Central memory CD4-positive, alpha-beta T cell (primary cell): ENCODE data around the gene JUN.

Experiments
- DNase-seq: peaks from one replicate; pipeline ENCODE4 v3.0.0; 2022
- total RNA-seq, 3 experiments: gene quantifications; one replicate each; lab custom pipeline; 2026; lab: John Stamatoyannopoulos, UW

Gene JUN
- total RNA-seq = 10.6 to 4,434 (median 78.2) reads per million in 3 experiments

DNA sequence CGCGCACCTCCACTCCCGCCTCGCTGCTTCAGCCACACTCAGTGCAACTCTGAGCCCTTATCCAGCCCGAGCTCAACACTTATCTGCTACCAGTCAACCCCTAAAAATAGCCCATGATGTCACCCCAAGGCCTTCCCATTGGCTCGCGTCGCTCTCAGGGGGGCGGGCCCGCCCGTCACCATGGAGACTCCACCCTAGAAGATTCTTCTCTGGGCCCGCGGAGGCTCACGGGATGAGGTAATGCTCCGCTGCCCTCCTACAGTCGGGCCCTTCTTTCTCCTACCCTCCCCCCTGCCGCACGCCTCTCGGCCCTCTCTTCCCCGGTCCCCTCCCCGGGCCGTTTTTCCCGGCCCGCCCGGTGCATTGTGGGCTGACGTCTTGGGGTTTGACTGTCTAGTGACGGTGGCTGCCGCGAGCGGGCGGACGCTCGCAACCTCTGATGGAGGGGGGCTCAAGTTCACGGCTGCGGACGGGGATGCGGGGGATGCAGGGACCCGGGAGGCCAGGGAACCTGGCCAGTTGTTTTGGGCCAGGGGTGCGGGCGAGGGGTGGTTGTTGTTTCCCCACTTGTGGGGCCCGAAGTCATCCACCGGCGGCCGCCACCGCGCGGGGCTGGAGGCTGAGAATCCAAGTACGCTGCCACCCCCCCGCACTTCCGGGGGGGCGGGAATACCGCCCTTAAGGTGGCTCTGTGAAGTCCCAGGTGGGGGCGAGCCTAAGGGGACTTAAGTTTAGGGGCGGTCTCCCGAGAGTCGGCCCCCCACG is at the start of gene JUN:
Gene JUN, minus strand, starts transcription at position 55 of the 765 bp plus-strand sequence. CDS start 977 bp downstream, outside the sequence.
- peak; percentile 98 for DNase-seq

DNA sequence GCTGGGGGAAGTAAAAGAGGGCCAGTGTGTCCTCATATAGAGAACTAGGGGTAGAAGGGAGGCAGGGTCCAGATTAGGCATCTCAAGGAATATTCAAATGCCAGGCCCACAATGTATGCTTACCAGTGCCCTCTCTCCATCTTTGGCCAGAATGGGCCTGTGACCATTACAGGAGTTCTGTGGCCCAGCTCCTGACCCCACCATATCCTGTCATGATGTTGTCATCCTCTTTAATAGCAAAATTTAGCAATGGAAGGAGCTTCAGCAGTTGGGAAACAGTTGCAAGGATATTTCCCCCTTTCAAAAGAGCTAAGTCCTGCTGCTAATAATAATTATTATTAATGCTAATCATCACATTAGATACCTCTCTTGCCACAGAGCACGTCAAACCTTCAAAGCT is 49.3 kb upstream of the JUN start:
- no peak for DNase-seq

DNA sequence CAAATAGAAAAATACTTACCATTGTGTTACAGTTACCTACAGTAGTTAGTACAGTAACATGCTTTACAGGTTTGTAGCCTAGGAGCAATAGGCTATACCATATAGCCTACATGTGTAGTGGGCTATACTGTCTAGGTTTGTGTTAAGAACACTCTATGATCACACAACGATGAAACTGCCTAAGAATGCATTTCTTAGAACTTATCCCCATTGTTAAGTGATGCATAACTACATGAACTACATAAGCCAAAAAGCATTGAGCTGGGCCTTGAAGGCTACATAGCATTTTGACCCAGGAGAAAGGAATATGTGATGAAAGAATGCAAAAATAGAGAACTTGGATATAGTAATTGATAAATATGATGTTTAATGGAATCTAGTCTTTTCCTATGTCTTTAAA is 46.4 kb upstream of the JUN start:
- no peak for DNase-seq

DNA sequence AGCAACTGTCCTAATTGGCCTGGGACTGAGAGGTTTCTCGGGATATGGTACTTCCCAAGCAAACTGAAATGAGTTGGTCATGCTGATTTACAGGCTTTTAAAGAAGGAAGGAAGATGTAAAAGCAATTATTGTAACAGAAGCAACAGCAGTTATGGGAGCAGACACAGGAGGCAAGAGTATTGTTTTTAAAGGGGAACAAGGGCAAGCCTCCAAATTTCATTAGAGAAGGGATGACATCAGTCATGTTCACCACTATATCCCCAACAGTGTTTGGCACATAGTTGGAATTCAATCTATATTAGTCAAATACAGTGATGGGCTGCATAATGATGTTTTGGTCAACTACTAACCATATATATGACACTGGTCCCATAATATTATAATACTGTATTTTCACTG is 46.0 kb upstream of the JUN start:
- DNase-seq = no peak

DNA sequence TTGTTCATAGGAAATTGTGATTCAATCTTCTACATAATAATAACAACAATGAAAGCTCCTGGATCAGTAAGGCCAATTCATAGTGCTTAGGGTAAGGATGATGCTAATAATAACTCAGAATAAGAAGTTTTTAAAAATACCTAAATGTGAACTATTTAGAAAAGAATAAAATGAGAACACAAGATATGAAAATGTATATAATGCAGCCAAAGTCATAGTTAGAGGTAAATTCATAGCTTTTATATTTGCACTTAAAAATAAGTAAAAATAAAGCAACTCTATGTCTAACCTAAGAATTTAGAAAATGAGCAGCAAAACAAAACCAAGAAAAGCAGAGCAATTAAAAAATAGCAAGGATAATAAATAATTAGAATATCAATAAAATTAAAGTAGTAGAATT is 43.5 kb upstream of the JUN start:
- no peak for DNase-seq

DNA sequence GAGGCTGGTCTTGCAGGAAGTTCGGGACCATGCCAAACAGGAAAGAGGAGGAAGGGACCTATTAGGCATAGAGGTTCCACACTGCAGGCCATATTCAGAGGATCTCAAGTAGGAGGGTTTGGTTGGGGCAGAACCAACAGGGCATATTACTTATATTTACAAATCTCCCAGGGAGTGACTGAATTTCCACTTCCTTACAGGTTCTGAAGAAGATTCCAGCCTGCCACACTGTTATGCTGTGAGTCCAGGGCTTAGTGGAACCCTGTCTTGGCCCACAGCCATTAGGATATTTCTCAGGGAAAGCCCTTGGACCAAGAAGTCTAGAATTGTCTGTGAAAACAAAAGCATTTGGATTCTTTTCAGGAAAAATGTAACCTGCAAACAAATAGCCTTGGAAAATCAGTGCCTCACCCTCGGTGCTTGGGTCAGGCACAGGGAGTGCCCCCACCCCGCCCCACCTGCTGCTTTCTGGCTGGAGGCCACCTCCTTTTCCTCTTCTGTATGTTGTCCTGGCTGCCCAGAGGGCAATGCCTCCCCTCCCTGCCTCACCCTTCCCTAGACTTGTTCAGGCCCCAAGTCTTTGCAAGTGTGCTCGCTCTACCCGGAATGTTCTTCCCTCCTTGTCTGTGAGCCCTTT is 41.0 kb upstream of the JUN start:
- no peak for DNase-seq

DNA sequence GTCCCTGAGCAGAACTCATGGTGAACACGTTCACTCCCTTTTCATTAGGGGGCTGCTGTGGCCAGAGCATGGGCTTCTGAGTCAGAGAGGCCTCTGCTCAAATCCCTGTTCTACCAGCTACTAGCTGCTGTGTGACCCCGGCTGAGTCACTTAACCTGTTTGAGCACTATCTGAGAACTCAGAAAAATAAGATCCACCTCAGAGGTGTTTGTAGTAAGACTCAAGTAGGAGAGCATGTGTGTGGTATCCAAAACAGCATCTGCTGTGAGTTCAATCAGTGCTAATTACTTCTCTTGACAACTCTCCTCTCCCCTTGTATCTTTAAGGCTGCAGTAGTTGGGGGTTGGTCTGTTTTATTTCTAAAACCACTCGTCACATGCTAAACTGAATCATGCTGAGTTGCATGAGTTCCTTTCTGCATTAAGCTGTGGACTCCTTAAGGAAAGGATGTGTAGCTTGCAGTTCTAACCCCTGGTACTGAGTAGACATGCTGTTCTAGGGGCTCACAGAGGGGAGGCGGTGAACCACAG is 39.7 kb upstream of the JUN start:
- DNase-seq = no peak

DNA sequence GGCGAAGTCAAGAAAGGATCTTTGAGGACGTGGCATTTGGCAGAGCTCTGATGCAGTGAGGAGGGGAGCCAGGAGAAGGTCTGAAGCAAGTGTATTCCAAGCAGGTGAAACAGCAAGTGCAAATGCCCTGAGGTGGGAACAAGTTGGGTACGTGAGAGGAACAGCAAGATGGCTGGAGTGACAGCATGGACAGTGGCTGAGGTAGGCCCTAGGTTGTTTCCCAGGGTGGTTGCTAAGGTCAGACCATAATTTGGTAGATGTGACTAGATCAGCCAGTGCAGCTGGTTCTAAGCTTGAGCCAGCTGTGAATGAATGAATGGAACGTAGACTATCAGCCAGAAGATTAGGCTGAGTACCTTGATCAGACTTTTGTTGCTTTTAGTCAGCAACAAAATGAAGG is 37.5 kb upstream of the JUN start:
- DNase-seq = no peak

DNA sequence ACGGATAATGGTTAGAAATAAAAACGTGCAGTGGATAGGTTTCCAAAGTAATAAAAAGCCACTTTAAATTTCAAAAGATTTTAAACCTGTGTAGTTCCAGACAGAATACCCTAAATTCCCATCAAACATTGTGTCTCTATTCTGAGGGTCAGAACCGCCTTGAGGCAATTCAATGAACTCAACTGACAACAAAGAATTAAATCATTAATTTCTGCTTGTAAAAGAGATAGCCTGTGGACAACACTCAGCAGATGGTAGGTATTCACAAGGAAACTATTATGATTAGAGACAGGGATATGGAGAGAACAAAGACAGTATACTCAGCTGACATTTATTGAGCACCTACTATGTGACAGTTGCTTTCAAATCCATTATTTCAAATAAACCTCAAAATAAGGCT is 35.1 kb upstream of the JUN start:
- DNase-seq = no peak

DNA sequence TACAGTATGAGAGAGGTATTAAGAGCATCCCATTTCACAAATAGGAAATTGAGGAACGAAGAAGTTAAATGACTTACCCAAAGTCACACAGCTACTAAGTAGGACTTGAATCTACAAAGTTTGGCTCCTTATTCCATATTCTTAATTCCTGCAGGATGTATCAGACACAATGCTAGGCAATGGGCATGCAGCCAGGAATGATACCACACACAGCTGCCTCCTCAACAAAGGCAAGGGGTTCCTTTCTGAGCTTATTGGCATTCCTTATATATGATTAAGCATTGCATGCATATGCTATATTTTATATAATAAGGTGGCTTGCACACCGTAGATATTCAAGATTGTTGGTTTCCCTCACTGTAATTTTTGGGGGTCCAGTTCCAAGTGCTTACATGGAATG is 34.2 kb upstream of the JUN start:
- DNase-seq = no peak

DNA sequence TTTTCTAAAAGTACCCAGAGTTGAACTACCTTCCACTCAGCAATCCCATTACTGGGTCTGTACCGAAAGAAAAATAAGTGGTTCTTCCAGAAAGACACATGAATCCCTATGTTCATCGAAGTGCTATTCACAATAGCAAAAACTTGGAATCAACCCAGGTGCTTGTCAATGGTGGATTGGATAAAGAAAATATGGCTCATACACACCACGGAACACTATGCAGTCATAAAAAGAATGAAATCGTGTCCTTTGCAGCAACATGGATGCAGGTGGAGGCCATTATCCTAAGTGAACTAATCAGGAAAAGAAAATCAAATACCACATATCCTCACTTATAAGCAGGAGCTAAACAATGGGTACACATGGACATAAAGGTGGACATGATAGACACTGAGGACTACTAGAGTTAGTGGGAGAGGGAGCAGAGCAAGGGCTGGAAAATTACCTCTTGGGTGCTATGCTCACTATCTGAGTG is 32.9 kb upstream of the JUN start:
- no peak for DNase-seq

DNA sequence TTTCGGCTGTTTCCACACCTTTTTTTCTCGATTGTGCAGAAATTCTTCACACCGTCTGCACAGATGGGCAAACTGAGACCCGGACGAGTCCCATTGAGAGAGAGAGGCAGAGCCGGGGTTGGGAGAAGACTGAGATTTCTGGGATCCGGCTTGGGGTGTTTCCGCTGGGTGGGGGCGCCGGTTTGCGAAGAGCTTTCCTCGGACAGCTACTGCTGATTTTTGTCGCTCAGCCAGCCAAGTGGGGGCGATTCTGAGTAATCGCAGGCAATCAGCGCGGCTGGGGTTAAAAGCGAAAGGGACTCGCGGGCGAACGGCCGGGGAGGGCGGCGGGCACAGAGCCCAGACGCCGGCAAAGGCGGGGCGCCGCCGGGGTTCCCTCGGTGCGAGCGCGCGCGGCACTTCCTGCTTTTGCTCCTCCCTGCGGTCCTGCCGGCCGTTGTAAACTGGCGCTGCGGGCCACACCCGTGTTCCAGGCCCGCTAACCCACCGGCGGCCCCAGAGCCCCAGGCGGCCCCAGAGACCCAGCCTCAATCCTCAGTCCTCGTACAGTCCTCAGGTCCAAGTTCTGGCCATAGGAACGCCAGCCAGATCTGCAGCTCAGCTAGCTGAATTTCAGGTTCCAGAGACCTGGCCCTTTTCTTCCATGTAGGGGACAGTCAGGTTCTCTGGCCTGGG is 32.4 kb upstream of the JUN start:
- DNase-seq = peak; percentile 76

DNA sequence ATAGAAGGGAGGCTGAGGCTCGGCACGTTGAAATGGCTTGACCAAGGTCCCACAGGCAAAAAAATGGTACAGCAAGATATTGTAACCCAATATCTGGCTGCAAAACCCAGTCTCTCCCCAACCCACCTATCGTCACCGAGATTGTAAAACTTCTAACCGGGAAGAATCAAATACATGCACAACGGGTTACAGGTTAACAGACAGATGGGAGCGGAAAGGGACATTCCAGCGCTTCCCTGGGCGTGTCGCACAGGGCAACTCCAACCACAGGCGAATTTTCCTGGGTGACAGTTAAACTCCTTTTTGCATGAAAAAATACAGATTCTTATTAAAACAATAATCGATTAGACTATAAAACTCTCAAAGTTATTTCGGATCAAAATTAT is 31.8 kb upstream of the JUN start:
- peak; percentile 25 for DNase-seq

DNA sequence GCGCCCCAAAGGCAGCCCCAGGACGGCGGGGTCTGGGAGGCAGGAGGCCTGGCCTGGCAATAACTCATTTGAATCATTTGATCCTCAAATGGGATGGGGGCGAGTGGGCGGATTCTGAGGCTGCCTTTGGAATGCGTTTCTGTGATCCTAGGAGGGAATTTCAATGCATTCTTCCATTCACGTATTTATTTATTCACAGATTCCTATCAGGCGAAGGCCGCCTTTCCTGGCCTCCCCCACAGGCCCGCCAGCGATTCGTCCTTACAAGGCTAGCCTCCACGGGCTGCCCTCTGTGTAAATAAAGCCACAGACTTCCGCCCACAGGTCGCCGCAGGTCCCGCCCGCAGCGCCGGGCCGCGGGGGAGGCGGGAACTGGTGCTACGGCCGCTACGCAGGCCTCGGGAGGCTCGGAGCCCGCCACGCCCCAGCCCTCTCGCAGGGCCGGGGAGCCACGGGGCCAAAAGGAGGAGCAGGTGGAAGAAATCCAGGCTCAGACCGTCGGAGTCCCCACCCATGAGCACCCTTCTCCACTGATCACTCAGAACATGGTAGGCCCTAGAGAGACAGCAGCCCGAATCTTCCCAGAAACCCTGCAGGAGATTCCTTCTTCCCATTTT is 31.3 kb upstream of the JUN start:
- peak; percentile 51 for DNase-seq

DNA sequence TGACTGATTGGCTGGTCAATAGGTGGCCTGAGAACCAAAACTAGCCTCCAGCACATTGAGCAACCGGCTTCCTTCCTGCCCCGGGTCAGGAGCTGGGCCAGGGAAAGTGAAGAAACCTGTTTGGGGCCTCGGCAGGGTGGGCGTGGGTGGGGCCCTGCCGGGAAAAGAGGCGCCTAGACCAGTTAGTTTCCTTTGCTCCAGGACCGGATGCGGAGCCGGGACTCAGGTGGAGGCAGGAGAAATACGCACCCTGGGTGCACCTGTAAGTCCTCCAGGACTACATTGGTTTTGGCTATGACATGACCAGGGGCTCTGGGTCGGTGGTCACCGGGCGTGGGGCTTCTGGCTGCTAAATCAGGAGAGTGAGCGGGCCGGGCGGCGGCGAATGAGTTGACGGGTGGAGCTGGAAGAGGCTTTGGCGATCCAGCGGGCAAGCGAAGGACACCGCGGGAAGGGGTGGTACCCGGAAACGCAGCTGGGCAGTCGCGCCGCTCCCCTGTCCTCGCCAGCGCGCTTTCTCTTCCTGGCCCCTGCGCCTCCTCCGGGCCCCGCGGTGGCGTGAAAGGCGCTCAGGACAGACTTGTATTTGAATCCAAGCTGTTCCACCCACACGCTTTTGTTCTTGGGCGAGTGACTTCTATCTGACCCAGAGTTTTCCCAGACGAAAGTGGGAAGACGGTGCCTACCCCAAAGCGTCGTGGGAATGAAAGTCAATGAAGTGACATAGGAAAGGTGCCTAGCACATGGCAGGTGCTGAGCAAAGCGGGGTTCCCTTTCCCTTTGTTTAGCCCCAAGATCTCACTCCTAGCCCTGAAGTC is 30.6 kb upstream of the JUN start:
- no peak for DNase-seq

DNA sequence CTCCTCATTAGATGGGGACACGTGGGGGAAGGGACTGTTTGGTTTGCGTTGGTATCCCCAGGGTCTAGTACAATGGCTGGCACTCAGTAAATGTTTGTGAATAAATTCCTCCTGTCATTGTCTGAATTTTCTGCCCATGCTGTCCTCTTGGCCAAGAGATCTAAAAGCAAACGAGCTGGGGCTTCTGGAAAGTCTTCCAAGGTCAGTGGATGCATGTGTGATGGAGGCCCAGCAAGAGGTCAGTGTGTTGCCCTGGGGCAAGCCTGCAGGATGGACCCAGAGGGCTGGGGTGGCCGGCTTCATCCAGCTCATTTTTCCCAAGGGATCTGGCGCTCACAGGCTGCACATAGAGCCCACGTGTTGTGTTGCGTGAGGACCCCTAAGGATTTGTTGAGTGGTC is 30.0 kb upstream of the JUN start:
- DNase-seq = no peak

DNA sequence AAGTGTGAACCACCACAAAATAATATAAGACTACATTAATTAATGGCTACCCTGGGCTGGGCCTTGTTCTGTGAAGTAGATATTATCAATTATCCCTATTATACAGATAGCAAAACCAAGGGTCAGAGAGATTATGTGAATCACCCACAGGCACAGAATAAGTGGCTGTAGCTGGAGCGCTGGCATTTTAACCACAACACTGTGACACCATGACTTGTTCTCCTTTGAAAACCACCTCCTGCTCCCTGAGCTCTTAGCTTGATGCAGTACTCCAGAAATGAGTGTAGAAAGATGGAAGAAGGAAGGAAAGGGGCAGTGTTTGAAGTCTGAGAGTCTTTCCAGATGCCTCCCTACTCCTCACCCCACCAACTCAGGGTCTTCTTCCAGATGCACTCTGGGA is 29.5 kb upstream of the JUN start:
- DNase-seq = no peak

DNA sequence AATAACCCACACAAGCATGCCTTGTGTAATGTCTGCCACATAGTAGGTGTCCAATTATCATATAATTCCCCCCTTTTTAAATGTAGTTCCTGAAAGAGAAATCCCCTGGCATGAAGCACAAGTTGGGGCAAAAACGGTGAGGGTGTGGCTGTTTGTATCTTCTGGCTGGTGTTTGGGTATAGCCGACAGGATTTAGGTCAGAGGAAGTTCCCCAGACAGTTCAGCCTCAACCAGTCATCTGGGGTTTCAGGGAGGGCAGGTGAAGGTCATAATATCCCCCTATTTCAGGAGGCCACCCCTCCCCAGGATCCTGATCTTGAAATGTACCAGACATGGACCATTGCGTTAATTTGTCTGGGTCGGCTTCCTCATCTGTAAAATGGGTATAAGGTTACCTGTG is 29.1 kb upstream of the JUN start:
- DNase-seq = peak; percentile 84

DNA sequence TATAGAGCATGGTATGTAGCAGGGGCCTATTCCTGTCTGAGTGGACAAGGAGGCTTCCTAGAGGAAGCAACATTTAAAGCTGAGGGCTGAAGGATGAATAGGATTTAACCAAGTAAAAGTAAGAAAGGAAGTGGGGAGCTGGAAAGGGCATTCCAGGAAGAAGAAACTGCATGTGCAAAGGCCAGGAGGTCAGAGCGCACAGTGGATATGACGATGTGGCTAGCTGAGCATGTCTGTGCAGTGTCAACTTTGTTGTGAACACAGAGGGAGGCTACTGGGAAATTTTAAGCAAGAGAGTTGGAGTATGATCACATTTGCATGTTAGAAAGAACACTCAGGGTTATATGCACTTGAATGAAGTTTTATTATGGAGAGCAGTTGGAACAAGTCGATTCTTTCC is 28.6 kb upstream of the JUN start:
- no peak for DNase-seq

DNA sequence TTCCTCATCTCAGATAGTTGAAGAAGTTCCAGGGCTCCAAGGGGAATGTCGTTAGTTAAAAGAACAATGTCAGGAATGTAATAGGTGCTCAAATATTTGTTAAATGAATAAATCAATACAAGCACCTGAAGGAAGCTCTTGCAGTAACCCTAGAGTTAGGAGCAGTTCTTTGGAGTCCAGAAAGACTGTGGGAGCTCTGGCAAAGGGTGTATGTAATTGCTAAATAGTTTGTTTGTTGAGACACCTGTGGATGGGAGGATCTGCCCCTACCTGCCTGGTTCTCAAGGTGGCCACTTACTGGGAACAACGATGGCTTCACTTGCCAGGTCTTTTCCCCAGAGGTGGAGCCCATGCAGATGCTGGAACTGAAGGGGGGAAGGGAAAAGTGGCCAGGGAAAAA is 27.5 kb upstream of the JUN start:
- DNase-seq = no peak

DNA sequence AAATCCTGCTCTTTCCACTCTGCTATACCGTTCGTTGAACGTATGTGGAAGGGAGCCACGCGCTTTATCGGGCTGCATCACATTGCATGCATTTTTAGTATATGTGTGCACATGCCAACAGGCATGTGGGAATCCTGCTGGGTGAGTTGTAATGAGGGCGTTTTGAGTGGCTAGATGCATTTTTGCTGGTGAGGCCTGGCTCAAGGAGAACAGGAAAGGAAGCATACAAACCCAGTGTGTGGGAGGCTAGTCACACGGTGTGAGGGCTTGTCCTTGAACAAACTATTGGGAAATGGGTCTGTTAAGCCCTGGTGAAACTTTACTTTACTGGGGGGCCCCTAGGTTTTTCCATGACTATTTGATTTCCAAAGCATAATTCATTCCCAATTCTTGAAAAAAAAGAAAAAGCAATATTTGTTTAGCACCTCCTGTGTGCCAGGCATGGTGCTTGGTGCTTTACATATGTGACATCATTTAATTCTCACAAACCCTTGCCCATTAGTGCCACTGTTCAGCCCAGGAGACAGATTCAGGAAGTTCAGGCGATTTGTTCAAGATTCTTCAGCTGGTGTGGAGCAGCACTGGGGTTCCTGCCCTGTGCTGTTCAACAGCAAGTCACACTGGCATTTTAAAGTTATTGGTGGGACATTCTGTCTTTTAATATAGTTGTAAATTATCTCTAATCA is 25.6 kb upstream of the JUN start:
- DNase-seq = no peak

DNA sequence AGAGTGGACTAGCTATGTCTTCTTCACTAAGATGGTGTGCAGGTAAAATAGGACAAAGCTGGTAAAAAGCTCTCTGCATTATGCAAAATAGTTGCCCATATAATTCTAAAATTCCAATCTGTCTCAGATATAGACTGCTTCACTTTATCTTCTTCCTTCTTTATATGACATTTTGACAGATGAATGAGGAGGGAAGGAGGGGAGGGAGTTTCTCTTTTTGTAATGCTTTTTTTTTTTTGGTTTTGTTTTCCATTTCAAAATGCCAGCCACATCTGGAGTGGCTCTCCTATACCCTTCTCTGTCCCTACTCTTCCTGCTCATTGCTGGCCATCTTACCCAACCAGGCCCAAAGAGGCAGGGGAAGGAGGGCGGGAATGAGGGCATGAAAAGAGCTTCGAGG is 24.2 kb upstream of the JUN start:
- DNase-seq = no peak
